Thyroid gland (tissue), 4 donors: Measurements from ENCODE around the gene PDE10A. TPM values are rescaled to one million over a fixed set of nuclear protein-coding genes. Genes with fewer than 3 reads are reported as not detected.
A peak's percentile ranks its signal among the peaks of the same experiment; 100 is the strongest.

ENCODE experiments used
- DNase-seq, 2 donors: peaks; one replicate each; pipeline ENCODE4 v3.0.0-alpha.2; 2019
- H3K27ac ChIP-seq, 3 donors: fragments of 200-600 bp; sonication (generic); 1 replicate in 2 of 3; 2 replicates in 1 of 3; pipeline ENCODE4 v1.5.1; 2016 to 2019; ENCODE audit warnings: mild to moderate bottlenecking in 1 of 3, moderate library complexity in 1 of 3
- H3K27me3 ChIP-seq: fragments of 200-600 bp; sonication (generic); one replicate; pipeline ENCODE4 v1.5.1; 2019
- H3K36me3 ChIP-seq, 2 donors: fragments of 200-600 bp; sonication (generic); one replicate each; pipeline ENCODE4 v1.5.1; 2016 to 2019
- H3K4me1 ChIP-seq, 2 donors: fragments of 200-600 bp; sonication (generic); one replicate each; pipeline ENCODE4 v1.5.1; 2017 to 2019
- H3K4me3 ChIP-seq, 3 donors: fragments of 200-600 bp; sonication (generic); replicated peaks in 1 of 3; 1 replicate in 2 of 3; 2 replicates in 1 of 3; pipeline ENCODE4 v1.5.1; 2016; ENCODE audit warnings: mild to moderate bottlenecking in 1 of 3
- H3K9me3 ChIP-seq: fragments of 200-600 bp; sonication (generic); one replicate; pipeline ENCODE4 v1.5.1; 2017
- POLR2A ChIP-seq, 2 donors: fragments of 450-650 bp; IDR thresholded peaks; one replicate each; pipeline ENCODE4 v1.6.1; 2017; ENCODE audit warnings: antibody characterized with exemption in 2 of 2, mild to moderate bottlenecking in 2 of 2, moderate library complexity in 1 of 2
- WGBS, 2 donors: methylation state at CpG; one replicate each; pipeline ENCODE4 v1.1.5; 2017; 5-methylcytosine and 5-hydroxymethylcytosine counted together
- intact Hi-C: fragments of 100-400 bp; cut with DNase I; formaldehyde crosslinking; loops from one replicate; pipeline ENCODE4 v1.15.1; 2023
- total RNA-seq, 4 donors: library from RNA; depleted of rRNA; stranded (reverse); fragments of >200 nt; gene quantifications; one replicate each; pipeline ENCODE4 v1.2.3, GENCODE V29; 2016
- TF ChIP-seq, protein P1 (sequence below), 6 experiments: fragments of 200-600 bp in 3 of 6; fragments of 450-650 bp in 3 of 6; sonication (generic) in 3 of 6; IDR thresholded peaks; one replicate each; pipeline ENCODE4 v1.5.1; 2016 to 2019; ENCODE audit warnings: antibody characterized with exemption in 6 of 6, mild to moderate bottlenecking in 2 of 6, inconsistent platforms in 1 of 6, moderate library complexity in 1 of 6

The PDE10A gene
- total RNA-seq, 4 donors from 2014 or later: 17.1 to 25.9 (median 20.7) TPM

DNA sequence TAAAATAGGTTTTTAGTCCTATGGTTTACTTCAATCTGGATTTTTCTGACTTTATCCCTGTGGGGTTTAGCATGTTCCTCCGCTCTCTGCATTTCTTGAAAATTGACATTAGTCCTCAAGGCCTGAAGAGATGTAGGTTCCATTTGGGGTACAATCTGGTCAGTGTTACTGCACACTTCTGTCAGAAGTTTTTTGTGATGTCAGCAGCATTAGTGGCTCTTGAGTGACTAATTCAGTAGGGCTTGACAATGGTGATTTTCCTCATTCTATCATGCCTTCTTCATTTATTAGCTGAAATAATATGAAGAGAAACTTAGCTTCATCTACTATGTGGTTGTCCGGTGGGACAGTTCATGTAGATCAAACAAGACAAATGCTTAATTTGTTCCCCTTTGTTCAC is 114.6 kb downstream of the PDE10A start:
- no peak overlapping the region for H3K27ac ChIP-seq
- H3K27me3 ChIP-seq: no peaks in the 10 kb centered on the region
- H3K36me3 ChIP-seq: no peaks in the 10 kb centered on the region
- DNase-seq: no peak
- TF ChIP-seq, protein P1, sequence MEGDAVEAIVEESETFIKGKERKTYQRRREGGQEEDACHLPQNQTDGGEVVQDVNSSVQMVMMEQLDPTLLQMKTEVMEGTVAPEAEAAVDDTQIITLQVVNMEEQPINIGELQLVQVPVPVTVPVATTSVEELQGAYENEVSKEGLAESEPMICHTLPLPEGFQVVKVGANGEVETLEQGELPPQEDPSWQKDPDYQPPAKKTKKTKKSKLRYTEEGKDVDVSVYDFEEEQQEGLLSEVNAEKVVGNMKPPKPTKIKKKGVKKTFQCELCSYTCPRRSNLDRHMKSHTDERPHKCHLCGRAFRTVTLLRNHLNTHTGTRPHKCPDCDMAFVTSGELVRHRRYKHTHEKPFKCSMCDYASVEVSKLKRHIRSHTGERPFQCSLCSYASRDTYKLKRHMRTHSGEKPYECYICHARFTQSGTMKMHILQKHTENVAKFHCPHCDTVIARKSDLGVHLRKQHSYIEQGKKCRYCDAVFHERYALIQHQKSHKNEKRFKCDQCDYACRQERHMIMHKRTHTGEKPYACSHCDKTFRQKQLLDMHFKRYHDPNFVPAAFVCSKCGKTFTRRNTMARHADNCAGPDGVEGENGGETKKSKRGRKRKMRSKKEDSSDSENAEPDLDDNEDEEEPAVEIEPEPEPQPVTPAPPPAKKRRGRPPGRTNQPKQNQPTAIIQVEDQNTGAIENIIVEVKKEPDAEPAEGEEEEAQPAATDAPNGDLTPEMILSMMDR (IDR thresholded peaks at IDR 0.05): no peak
- TF ChIP-seq POLR2A (IDR thresholded peaks at IDR 0.05): no peak
- no peak overlapping the region for H3K4me3 ChIP-seq
- intact Hi-C loops: no loop called here
- H3K9me3 ChIP-seq: no peaks in the 10 kb centered on the region
- peaks cover 20 to 22% of the 10 kb centered on the region in 2 donors for H3K4me1 ChIP-seq
- WGBS, 2 donors: 96 to 100% methylated on average over 2 of the region's 2 CpGs

DNA sequence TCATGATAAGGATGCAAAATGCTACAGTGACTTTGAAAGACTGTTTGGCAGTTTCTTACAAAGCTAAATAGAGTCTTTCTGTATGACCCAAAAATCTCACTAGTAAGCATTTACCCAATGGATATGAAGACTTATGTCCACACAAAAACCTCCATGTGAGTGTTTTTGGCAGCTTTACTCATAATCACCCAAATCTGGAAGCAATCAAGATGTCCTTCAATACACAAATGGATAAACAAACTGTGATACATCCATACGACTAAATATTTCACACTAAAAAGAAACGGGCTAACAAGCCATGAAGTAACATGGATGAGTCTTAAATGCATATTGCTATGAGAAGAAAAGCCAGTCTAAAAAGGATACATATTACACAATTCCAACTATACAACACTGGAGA is 117.2 kb downstream of the PDE10A start:
- no peaks in the 10 kb centered on the region for H3K36me3 ChIP-seq
- H3K27me3 ChIP-seq: no peaks in the 10 kb centered on the region
- no peak overlapping the region for H3K4me3 ChIP-seq
- no peak overlapping the region for H3K27ac ChIP-seq
- DNase-seq: no peak
- 75 to 77% methylated on average over 2 of the region's 2 CpGs for WGBS, 2 donors
- intact Hi-C loops: no loop called here
- H3K4me1 ChIP-seq: peaks cover 0 to 4% of the 10 kb centered on the region in 2 donors
- TF ChIP-seq, protein P1 (IDR thresholded peaks at IDR 0.05): no peak
- no peak for TF ChIP-seq POLR2A (IDR thresholded peaks at IDR 0.05)
- no peaks in the 10 kb centered on the region for H3K9me3 ChIP-seq

DNA sequence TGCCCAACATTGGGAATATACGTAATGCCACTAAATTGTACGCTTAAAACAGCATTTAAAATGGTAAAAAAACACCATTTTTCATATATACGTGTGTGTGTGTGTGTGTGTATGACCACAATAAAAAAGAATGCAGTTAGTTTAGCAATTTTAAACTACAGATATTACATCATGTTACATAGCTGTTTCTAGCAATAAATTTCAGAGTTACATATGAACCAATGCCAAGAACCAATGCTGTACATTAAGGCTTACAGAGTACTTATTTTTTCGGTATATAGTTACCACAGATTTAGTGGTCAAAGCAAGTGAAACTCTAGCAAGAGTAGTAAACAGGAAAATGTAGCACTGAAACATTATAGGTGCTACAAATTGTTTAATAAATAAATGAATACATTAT is 119.3 kb downstream of the PDE10A start:
- H3K27ac ChIP-seq: no peak overlapping the region
- H3K9me3 ChIP-seq: no peaks in the 10 kb centered on the region
- H3K27me3 ChIP-seq: no peaks in the 10 kb centered on the region
- DNase-seq: no peak
- intact Hi-C loops: no loop called here
- no peaks in the 10 kb centered on the region for H3K36me3 ChIP-seq
- 76 to 86% methylated on average over 4 of the region's 4 CpGs for WGBS, 2 donors
- H3K4me3 ChIP-seq: no peak overlapping the region
- H3K4me1 ChIP-seq: peaks cover 0 to 4% of the 10 kb centered on the region in 2 donors
- no peak for TF ChIP-seq POLR2A (IDR thresholded peaks at IDR 0.05)
- TF ChIP-seq, protein P1 (IDR thresholded peaks at IDR 0.05): no peak

DNA sequence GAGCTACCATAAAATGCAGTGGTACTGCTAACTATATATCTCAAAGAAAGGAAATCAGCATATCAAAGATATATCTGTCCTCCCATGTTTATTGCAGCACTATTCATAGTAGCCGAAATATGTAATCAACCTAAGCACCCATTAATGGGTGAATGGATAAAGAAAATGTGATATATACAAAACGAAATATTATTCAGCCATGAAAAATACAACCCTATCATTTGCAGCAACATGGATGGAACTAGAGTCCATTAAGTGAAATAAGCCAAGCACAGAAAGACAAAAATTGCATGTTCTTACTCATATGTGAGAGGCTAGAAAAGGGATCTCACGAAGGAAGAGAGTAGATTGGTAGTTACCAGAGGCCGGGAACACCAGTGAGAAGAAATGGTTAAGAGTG is 126.1 kb downstream of the PDE10A start:
- no peaks in the 10 kb centered on the region for H3K9me3 ChIP-seq
- no peaks in the 10 kb centered on the region for H3K36me3 ChIP-seq
- DNase-seq: no peak
- intact Hi-C loops: no loop called here
- 95 to 97% methylated on average over 4 of the region's 4 CpGs for WGBS, 2 donors
- no peaks in the 10 kb centered on the region for H3K27me3 ChIP-seq
- TF ChIP-seq POLR2A (IDR thresholded peaks at IDR 0.05): no peak
- TF ChIP-seq, protein P1 (IDR thresholded peaks at IDR 0.05): no peak
- H3K27ac ChIP-seq: no peak overlapping the region
- H3K4me3 ChIP-seq: no peak overlapping the region
- H3K4me1 ChIP-seq: peaks cover 0 to 3% of the 10 kb centered on the region in 2 donors

DNA sequence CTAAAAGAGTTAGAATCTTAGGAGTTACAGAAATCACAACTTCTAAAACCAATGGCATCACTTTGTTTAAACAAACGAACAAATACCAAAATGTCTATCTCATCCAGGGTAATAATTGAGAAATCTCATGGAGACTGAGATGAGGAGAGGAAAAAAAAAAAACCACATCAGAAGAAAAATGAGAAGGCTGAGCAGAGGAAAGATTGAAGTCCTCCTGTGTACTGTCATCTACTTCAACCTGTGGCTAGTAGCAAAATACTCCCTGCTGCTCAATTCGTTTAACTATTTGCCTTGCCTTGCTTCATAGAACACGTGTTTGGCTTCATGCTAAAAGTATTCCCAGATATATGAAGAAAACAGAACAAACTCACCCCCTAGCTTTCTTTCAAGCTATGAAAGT is 143.7 kb downstream of the PDE10A start:
- TF ChIP-seq, protein P1 (IDR thresholded peaks at IDR 0.05): no peak
- no peak for TF ChIP-seq POLR2A (IDR thresholded peaks at IDR 0.05)
- WGBS, 2 donors: 75 to 78% methylated on average over 3 of the region's 3 CpGs
- Histone ChIP-seq H3K36me3 (no peaks in the 10 kb centered on the region), H3K27me3 (no peaks in the 10 kb centered on the region), H3K9me3 (no peaks in the 10 kb centered on the region), H3K27ac (peak overlapping the region in 2 of 3 donors; percentile 6 to 13), H3K4me1 (peaks cover 18 to 22% of the 10 kb centered on the region in 2 donors), H3K4me3 (no peak overlapping the region)
- intact Hi-C loops: no loop called here
- DNase-seq: no peak
